HG02588 (cell line): ENCODE results near the gene RNF212B.

Source experiments
- ATAC-seq: cut with Tn5 transposase; IDR thresholded peaks from one replicate; pipeline ENCODE4 v1.9.1; 2021; ENCODE audit warnings: mild to moderate bottlenecking, moderate library complexity; ENCODE audit not compliant: unreplicated experiment

RNF212B gene

DNA sequence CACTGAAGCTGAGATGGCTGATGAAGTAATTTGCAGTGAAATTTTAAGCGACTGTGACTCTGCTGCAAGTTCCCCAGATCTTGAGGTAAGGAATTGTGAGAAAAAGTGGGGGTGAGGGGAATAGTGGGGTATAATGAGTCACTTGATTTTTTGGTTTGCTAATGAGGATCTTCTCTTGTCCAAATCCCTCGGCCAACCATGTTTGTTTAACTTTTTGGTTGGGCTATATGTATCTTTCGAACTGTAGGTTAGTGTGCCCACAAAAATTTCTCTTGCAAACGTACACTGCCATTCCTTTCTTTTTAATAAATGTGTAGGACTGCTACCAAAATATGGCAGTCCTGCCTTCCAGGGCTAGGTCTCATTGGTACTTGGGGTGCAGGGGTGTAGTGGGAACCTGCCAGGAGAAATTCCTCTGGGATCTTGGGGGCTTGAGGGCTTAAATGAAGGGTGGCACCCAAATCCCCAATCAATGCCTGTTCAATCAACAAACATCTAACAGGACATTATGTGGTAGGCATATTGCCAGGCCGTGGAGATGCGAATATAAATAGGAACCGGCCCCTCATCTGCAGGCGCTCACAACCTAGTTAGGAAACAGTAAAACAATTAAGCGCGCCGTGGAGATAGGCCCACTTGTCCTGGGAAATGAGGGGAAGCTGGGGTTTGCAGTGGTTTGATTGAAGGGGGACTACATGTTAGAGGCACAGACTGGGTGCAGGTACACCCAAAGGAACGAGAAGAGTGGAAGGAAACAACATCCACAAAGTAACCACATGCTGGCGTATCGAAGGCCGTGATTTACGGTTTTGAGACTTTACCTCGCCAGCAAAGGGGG, 82.2 kb downstream of the RNF212B start:
- no peak for ATAC-seq

GRCh38 chr14:23320584-23321571, 83.1 kb downstream of the RNF212B start, which contains the start of gene PABPN1:
Gene PABPN1, plus strand, starts transcription at chr14:23321457. Its CDS starts 13 bp downstream, at chr14:23321470.
- ATAC-seq = peak; percentile 91

- peak; percentile 11 for ATAC-seq
Measured at GRCh38 chr14:23321572-23322547, 84.1 kb downstream of the RNF212B start.
